GM21423 (cell line): ENCODE data around the gene TDG.

Source experiments
- ATAC-seq: cut with Tn5 transposase; IDR thresholded peaks from one replicate; pipeline ENCODE4 v1.9.1; 2021; ENCODE audit warnings: mild to moderate bottlenecking, moderate library complexity; ENCODE audit not compliant: unreplicated experiment

The TDG gene

GRCh38 chr12:103965590-103966504 lies at the start of gene TDG:
TSS of gene TDG (plus strand) at chr12:103965872. CDS start at chr12:103966038, 166 bp downstream.
- ATAC-seq: peak; percentile 90

DNA sequence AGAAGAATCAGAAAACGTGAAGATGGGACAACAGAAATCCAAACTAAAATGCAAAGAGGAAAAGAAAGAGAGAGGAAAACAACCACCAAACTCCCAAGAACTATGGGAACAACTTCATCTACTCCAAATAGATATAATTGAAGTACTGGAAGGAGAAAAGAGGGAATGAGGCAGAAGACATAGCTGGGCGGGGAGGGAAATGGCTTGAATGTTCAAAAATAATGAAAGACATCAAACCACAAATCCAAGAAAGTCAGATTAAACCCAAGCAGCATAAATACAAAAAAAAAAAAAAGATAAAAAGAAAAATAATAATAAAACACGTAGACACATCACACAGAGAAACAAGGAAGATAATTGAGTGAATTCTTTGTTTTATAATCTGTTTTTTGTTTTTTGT lies 47.8 kb upstream of the TDG start:
- ATAC-seq: no peak

GRCh38 chr12:103924761-103925641 lies 40.7 kb upstream of the TDG start:
- ATAC-seq: peak; percentile 33

- ATAC-seq: peak; percentile 14
Observed at GRCh38 chr12:103928682-103929045, 37.0 kb upstream of the TDG start.

DNA sequence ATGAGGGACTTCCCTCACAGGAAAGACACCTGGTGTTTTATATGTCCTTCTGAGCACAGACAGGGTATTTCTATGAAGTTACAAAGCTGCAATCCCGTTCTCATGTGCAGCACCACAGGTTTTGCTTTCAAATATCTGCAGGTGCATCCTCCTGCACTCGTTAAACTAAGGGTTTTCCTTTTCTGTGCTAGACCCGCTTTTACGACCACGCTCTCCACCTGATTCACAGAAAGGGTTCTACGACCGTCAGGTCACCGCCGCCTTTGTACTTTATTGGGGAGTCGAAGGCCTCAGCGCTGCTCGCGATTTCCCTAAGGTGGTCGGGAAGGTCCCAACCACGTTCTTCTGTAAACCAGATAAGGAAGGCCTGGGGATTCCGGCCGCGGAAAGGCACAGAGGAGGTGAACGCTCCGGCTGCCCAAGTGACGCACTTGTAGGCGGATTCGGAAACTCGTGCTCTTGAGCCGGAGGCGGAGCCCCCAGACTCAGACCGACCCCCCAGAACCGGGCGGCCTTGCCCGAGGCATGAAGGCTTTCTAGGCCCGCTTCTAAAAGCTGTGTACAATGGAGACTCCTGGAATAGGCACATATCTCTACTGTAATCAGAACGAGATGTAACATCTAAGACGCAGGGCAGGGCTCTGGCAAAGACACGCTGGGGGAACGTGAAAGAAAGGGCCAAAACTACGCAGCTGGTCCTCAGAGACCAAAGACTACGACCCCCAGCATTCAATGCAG lies 36.5 kb upstream of the TDG start:
- ATAC-seq: peak; percentile 23

DNA sequence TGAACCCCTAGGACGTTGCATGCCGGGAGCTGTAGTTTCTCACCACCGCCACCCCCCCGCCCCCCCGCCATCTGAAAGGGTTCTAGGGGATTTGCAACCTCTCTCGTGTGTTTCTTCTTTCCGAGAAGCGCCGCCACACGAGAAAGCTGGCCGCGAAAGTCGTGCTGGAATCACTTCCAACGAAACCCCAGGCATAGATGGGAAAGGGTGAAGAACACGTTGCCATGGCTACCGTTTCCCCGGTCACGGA lies 36.0 kb upstream of the TDG start:
- no peak for ATAC-seq

DNA sequence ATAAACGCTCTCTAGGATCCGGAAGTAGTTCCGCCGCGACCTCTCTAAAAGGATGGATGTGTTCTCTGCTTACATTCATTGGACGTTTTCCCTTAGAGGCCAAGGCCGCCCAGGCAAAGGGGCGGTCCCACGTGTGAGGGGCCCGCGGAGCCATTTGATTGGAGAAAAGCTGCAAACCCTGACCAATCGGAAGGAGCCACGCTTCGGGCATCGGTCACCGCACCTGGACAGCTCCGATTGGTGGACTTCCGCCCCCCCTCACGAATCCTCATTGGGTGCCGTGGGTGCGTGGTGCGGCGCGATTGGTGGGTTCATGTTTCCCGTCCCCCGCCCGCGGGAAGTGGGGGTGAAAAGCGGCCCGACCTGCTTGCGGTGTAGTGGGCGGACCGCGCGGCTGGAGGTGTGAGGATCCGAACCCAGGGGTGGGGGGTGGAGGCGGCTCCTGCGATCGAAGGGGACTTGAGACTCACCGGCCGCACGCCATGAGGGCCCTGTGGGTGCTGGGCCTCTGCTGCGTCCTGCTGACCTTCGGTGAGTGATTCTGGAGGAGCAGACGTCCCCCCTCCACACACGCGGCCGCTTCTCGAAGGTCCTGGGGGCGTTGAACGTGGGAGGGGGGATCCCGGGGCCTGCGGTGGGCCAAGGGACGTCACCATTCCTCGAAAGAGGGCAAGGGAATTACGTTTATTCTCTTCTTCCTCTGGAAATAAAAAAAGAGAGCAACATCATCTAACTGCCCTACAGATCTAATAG lies 35.5 kb upstream of the TDG start, which contains the start of gene HSP90B1:
Gene HSP90B1 (plus strand): TSS at position 377 of the 753 bp plus-strand sequence. CDS start 106 bp downstream, at position 483.
- peak; percentile 59 for ATAC-seq

DNA sequence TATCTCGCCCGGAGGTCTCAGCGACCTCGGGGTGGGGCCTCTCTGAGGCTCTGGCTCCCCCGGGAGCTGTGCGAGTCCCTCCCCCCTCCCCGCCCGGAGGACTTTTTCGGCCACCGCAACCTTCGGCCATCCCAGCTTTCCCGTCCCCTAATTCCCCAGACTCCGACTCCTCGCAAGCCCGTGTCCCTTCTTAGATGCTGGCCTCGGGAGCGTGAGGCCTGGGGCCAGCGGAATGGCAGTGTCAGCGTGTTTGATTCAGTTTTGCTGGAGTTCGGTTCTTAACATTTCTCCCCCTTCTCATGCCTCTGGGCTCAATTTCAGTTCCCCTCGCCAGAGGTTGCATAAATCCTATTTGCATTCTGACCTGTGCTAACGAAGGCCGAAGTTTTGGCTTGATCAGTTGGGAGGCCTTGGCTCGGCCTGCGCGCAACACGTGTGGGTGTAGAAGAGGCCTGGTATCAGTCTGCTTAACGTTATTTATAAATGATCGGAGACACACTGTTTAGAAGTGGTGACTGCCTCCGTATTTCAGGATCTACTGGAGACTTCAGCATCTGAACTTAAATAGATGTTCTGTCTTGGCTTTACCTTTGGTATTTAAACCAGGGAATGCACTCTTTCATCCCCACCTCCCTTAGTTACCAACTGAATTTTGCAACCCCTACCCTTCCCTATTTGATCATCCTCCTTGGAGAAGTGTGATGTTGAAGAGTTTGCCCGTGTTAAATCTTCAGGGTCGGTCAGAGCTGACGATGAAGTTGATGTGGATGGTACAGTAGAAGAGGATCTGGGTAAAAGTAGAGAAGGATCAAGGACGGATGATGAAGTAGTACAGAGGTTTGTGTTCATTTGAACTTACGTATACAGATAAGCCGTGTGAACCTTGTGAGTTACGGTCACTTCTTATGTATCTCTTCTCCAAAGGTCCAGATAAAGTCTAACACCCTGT lies 34.6 kb upstream of the TDG start:
- ATAC-seq: no peak

DNA sequence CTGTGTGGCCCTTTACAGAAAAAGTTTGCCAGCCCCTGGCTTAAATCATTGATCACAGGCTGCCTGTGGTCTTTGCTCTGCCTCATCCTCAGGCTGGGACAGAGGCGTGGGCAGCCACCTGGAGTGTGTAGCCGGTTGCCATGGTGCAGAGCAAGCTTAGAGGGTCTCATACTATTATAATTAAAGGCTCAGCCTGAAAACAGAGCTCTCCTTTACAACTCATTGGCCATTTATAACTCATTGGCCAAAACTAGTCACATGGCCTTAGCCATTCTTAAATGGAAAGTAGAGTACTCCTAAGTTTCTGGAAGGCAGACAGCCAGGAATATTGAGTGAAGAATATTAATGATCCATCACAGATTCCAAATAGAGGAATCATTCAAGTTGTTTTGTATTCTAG lies 32.4 kb upstream of the TDG start:
- no peak for ATAC-seq

GRCh38 chr12:103936679-103937078 lies 29.0 kb upstream of the TDG start:
- ATAC-seq: no peak

DNA sequence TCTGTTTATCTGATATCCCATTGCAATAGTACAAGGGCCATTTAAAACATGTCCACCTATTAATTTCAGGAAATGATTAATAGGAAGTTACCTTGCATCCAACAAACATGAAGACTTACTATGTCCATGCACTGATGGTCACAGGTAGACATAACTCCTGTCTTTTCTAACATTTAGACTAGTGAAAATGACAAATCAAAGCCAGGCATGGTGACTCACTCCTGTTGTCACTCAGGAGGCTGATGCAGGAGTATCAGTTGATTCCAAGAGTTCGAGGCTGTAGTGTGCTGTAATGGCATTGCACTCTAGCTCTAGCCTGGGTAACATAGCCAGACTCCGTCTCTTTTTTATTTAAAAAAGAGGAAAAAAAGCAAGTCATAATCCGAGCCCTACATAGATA lies 20.7 kb upstream of the TDG start:
- no peak for ATAC-seq

- ATAC-seq: no peak
Observed at GRCh38 chr12:103947871-103948555, 17.7 kb upstream of the TDG start.

GRCh38 chr12:103948746-103949406 lies 16.8 kb upstream of the TDG start:
- no peak for ATAC-seq

DNA sequence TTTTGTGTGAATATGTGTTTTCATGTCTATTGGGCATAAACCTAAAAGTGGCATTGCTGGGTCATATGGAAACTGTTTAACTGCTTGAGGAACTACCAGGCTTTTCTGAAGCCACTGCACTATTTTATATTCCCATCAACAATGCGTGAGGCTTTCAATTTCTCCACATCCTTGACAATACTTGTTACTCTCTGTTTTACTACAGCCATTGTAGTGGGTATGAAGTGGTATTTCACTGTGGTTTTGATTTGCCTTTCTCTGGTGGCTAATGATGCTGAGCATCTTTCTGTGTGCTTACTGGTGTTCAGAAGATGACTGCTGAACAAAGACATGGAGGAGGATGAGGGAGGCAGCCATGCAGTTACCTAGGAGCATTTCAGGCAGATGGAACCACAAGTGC lies 13.2 kb upstream of the TDG start:
- ATAC-seq: no peak

DNA sequence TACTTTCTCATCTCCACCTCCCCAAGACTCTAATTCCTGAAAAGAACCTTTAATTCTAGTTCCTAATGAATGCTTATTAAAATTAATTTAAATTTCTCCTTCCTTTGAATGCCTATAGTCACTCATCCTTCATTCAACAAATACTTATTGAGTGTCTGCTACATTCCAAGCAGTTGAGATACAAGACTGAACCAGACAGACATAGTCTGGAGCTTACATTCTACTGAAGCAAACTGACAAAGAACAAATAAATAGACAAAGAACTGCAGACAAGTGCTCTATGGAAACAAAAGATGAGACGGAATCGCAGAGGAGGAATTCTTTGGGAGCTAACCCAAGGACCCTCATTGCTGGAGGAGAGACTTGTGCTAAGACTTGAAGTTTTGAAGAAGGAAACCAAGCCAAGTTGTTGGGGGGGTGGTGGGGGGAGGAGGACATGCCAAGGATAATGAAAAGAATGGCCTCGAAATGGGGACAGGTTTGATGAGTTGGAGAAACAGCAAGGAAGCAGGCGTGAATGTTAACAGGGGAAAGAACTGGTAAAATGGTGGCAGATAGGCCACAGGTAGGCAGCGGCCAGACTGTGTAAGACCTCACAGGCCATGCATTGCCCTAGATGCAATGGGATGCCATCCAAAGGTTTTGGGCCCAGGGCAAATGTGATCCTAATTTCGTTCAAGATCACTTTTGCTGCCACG lies 9.7 kb upstream of the TDG start:
- no peak for ATAC-seq

DNA sequence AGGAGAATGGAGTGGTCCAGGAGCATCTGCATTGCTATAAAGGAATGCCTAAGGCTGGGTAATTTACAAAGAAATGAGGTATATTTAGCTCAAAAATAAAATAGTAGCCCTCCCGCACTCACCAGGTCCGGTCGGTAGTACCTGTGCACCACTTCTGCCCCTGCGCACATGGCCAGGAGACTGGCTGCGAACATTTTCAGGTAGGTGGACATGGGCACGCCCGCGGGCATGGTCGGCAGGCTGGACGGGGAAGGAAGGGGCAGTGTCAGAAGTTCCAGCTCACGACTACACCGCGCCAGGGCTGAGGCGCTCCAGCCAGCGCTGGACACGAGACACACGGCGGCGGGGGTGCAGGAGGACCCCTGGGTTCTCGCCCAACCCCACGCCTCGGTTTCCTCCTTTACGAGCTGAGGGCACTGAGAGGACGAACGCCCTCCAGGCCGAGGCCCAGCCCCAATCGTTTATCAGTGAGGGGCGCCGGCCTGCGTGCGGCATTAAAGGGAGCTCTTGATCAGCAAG lies 9.1 kb upstream of the TDG start:
- no peak for ATAC-seq

DNA sequence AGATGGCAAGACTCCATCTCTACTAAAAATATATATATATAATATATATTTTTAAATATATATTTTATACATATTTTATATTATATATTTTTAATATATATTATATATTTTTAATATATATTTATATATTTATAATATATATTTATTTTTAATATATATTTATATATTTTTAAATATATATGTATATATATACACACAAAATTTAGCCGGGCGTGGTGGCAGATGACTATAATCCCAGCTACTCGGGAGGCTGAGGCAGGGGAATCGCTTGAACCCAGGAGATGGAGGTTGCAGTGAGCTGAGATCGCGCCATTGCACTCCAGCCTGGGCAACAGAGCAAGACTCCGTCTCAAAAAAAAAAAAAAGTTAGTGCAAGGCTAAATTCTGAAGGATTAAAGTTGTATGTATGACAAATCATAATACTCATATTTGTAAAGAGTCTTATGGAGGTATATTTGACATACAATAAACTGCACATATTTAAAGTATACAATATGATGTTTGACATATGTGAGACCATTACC lies 7.7 kb upstream of the TDG start:
- ATAC-seq: no peak
